ENCODE measurements around the gene MKX. TPM values are rescaled to one million over a fixed set of nuclear protein-coding genes. Genes with fewer than 3 reads are reported as not detected.

The MKX gene
- total RNA-seq, 1 donor from 2014 or later: 2.2 TPM

DNA sequence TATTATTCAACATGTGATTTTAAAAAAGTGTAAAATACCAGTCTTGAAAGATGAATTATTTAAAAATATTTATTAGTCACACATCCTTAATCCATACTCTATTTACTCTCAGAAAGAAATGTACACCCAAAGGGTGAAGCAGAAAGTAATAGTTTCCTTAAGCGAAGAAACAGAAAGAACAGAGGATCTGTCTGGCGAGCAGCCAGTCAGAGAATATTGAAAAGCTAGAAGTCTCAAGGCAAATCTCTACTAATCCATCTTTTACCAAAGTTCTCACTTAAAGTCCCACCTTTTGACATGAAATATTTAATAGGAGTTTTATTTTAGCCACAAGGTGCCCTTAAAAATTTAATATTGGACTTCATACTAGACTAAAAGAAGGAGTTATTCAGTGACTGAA, 46.7 kb downstream of the MKX start:
- Histone ChIP-seq H3K36me3 (no peaks in the 10 kb centered on the region), H3K4me1 (no peaks in the 10 kb centered on the region), H3K27ac (no peak overlapping the region), H3K4me3 (no peak overlapping the region), H3K27me3 (no peaks in the 10 kb centered on the region), H3K9me3 (no peaks in the 10 kb centered on the region)
- TF ChIP-seq POLR2A (IDR thresholded peaks at IDR 0.05) (no peak), POLR2AphosphoS5 (IDR thresholded peaks at IDR 0.05; ENCODE audit: insufficient read depth in 1 of 2, low read depth in 1 of 2) (no peak)
- TF ChIP-seq, protein P1, sequence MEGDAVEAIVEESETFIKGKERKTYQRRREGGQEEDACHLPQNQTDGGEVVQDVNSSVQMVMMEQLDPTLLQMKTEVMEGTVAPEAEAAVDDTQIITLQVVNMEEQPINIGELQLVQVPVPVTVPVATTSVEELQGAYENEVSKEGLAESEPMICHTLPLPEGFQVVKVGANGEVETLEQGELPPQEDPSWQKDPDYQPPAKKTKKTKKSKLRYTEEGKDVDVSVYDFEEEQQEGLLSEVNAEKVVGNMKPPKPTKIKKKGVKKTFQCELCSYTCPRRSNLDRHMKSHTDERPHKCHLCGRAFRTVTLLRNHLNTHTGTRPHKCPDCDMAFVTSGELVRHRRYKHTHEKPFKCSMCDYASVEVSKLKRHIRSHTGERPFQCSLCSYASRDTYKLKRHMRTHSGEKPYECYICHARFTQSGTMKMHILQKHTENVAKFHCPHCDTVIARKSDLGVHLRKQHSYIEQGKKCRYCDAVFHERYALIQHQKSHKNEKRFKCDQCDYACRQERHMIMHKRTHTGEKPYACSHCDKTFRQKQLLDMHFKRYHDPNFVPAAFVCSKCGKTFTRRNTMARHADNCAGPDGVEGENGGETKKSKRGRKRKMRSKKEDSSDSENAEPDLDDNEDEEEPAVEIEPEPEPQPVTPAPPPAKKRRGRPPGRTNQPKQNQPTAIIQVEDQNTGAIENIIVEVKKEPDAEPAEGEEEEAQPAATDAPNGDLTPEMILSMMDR (IDR thresholded peaks at IDR 0.05): no peak
- no peak for DNase-seq (ENCODE audit: extremely low spot score in 2 of 2)
- intact Hi-C loops (cut with DNase I): no loop called here

DNA sequence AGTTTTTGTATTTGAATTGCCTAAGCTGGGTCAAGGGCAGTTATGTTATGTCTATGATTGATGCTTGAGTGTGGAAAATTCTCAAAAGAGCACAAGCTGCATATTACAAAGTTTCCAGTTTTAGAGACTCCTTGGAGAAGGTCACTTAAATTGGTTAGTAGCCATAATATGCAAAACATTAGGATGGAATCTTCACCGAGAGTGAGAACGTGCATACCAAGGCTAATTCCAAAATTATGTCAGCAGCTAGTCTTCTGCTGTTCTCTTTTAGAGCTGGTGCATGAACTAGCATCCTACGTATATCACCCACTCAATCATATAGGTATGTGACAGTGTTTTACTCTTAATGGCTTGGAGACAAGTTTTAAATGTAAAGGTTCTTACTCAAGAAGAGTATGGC, 49.2 kb downstream of the MKX start:
- intact Hi-C loops (cut with DNase I): no loop called here
- Histone ChIP-seq H3K27me3 (no peaks in the 10 kb centered on the region), H3K36me3 (no peaks in the 10 kb centered on the region), H3K4me1 (no peaks in the 10 kb centered on the region), H3K4me3 (no peak overlapping the region), H3K9me3 (no peaks in the 10 kb centered on the region), H3K27ac (no peak overlapping the region)
- no peak for DNase-seq (ENCODE audit: extremely low spot score in 2 of 2)
- no peak for TF ChIP-seq POLR2AphosphoS5 (IDR thresholded peaks at IDR 0.05; ENCODE audit: insufficient read depth in 1 of 2, low read depth in 1 of 2)
- TF ChIP-seq POLR2A (IDR thresholded peaks at IDR 0.05): no peak
- TF ChIP-seq, protein P1 (IDR thresholded peaks at IDR 0.05): no peak

DNA sequence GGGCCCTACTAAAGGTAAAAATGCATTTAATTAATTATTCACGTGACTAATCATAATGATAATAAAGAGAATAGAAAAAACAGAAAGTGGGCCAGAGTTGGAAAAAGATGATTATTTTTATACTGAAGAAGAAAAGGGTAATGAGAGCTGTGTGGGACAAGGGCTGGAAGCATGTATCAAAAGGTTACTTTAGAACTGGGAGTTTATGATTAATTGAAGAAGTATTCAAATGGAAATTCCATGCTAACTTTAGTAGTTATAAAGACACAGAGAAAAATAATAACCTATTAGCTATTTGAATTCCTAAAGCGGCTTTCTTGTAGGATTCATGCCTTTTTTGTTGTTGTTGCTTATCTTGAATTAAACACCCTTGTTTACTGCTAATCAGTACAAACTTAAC, 49.9 kb downstream of the MKX start:
- no peaks in the 10 kb centered on the region for H3K27me3 ChIP-seq
- H3K9me3 ChIP-seq: no peaks in the 10 kb centered on the region
- H3K27ac ChIP-seq: no peak overlapping the region
- H3K36me3 ChIP-seq: no peaks in the 10 kb centered on the region
- DNase-seq (ENCODE audit: extremely low spot score in 2 of 2): no peak
- no peaks in the 10 kb centered on the region for H3K4me1 ChIP-seq
- no peak overlapping the region for H3K4me3 ChIP-seq
- intact Hi-C loops (cut with DNase I): no loop called here
- TF ChIP-seq, protein P1 (IDR thresholded peaks at IDR 0.05): no peak
- TF ChIP-seq POLR2AphosphoS5 (IDR thresholded peaks at IDR 0.05; ENCODE audit: insufficient read depth in 1 of 2, low read depth in 1 of 2) (no peak), POLR2A (IDR thresholded peaks at IDR 0.05) (no peak)

DNA sequence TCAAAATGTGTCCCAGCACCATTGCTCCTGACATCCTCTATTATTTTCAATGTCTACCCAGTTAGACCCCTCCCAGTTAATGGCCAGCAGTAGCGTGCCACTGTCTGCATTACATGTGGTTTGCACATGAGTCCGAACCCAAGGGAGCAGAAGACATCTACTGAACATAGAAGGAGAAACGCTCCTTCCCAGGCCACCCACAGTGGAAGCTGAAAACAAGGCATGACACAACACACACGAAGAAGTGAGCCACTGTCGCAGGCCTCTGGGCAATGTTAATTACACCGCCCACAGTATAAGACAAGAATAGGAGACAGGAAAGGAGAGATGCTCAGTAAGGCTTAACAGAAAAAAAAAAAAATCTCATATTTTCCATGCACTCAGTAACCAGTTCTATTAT, 50.5 kb downstream of the MKX start:
- Histone ChIP-seq H3K36me3 (no peaks in the 10 kb centered on the region), H3K4me3 (no peak overlapping the region), H3K27ac (no peak overlapping the region), H3K4me1 (no peaks in the 10 kb centered on the region), H3K9me3 (no peaks in the 10 kb centered on the region), H3K27me3 (no peaks in the 10 kb centered on the region)
- DNase-seq (ENCODE audit: extremely low spot score in 2 of 2): no peak
- TF ChIP-seq POLR2A (IDR thresholded peaks at IDR 0.05) (no peak), POLR2AphosphoS5 (IDR thresholded peaks at IDR 0.05; ENCODE audit: insufficient read depth in 1 of 2, low read depth in 1 of 2) (no peak)
- TF ChIP-seq, protein P1 (IDR thresholded peaks at IDR 0.05): no peak
- intact Hi-C loops (cut with DNase I): no loop called here

DNA sequence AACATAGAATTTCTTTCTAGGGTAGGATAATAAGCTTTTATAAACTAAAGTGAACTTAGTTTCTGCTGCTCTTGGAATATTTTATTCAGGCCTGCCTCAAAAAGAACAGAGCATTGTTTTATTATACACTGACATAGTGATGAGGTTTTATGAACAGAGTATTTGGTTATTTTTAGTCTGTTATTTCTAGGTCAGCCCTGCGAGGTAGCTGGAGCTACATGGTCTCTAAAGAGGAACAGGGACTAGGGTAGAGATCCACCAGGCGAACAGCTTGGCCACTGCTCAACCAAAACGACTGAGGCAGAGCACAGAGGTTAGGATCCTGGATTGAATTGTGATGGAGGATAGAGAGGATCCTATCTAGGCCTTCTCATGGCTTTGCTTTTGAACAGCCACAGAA, 53.0 kb downstream of the MKX start:
- Histone ChIP-seq H3K4me1 (no peaks in the 10 kb centered on the region), H3K27me3 (no peaks in the 10 kb centered on the region), H3K27ac (no peak overlapping the region), H3K36me3 (no peaks in the 10 kb centered on the region), H3K4me3 (no peak overlapping the region), H3K9me3 (no peaks in the 10 kb centered on the region)
- intact Hi-C loops (cut with DNase I): no loop called here
- no peak for DNase-seq (ENCODE audit: extremely low spot score in 2 of 2)
- TF ChIP-seq, protein P1 (IDR thresholded peaks at IDR 0.05): no peak
- TF ChIP-seq POLR2A (IDR thresholded peaks at IDR 0.05): no peak
- TF ChIP-seq POLR2AphosphoS5 (IDR thresholded peaks at IDR 0.05; ENCODE audit: insufficient read depth in 1 of 2, low read depth in 1 of 2): no peak
